Measurements from ENCODE around the gene MAGIX.
"Not testable (repeated sequence)": the region's sequence is repeated elsewhere in the genome, so short reads cannot be mapped to it uniquely, and the experiment has no call there.

Gene MAGIX

DNA sequence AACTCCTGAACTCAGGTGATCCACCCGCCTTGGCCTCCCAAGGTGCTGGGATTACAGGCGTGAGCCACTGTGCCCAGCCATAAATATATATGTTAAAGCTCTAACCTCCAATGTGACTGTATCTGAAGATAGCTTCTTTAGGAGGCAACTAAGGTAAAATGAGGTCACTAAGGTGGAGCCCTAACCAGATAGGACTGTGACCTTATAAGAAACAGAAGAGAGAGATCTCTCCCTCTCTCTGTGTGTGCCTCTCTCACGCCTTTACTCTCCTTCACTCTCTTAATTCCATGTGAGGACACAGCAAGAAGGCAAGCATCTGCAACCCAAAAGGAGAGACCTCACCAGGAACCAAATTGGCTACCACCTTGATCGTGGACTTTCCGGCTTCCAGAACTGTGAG, 926 bp upstream of the MAGIX start:
- no peak for DNase-seq

DNA sequence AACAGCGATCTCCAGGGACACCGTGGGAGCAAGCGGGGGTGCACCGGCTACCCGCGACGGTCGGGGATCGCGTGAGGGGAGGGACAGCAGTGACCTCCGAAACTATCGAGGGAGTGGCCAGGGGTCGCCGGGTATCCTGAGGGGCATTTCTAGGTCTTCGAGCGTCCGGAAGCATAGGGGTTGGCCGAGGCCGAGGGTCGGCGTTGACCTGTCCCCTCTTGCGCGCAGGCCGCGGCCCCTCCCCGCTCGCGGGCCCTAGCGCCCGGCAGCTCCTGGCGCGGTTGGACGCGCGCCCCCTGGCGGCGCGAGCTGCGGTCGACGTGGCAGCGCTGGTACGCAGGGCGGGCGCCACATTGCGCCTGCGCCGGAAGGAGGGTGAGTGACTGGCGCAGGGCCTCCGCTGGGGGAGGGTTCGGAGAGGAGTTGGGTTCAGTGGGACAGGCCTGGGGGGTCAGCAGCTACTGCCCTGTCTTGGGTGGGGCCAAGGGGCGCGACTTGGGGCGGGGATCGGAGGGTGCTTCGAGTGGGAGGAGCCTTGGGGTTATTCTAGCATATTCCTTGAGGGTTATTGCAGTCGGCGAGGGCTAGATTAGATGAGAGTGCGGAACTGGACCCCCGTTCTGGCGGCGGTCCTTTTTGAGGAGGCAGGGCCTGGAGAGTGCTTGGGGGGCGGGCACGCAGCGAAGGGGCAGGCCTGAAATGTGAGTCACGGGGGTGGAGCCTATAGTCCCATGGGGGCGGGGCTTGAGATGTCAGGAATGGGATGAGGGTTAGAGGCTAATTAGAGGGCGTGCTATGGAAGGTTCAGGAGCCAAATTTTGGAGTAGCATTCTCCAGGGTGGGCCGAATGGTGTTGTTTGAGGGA, 1.2 kb downstream of the MAGIX start:
- peak; percentile 87 for DNase-seq

DNA sequence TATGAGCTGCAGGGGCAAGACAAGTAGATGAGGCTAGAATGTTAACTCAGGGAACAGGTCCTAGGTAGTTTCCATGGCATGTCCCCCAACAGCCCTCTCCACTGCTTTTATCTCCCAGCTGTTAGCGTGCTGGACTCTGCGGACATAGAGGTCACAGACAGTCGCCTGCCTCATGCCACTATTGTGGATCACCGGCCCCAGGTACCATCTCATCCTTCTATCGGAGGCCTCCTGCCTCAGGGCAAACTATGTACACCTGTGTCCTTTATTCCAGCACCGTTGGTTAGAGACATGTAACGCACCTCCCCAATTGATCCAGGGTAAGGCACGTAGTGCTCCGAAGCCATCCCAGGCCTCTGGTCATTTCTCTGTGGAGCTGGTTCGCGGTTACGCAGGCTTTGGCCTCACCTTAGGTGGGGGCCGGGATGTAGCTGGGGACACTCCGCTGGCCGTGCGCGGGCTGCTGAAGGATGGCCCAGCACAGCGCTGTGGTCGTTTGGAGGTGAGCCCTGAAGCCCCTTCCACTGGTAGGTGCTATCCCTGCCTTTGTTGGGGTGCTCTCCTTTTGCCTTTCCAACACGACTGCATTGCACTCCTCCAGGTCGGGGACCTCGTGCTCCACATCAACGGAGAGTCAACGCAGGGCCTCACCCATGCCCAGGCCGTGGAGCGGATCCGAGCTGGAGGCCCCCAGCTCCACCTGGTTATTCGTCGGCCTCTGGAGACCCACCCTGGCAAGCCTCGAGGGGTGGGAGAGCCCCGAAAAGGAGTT, 2.2 kb downstream of the MAGIX start:
- no peak for DNase-seq

DNA sequence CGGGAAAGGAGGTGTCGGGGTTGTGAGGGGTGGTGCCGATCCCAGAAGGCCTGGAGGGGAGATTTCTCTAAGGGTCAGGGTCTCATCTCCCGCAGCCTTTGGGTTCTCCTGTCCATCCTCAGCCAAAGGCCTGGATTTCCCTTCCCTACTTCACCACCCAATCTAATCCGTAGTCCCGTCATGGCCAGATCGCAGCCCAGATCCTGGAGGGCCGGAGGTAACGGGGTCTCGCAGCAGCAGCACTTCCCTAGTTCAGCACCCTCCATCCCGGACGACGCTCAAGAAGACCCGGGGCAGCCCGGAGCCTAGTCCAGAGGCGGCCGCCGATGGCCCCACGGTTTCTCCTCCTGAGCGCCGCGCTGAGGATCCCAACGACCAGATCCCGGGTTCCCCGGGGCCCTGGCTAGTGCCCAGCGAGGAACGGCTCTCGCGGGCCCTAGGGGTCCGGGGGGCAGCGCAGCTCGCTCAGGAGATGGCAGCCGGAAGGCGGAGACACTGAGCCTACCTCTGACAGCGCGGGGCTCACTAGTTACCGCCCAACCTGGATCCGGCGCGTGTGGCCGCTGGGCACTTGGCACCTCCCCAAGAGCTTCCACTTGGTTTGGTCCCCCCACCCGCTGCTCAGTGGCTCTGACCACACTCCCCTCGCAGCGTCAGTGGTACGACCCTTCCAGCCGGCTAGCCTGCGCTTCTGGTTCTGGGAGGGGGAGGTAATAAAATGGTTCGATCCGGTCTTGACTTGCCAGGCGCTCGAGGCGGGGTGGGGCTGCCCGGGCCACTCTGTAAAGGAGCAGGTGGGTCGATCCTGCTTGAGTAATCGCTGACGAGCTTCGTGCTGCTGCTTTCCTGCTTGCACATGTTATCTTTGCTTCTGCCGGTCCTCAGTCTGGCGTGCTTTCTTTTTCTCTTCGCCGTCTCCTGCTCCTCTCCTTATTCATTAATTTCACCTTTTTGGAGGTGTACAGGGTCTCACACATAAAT, 3.6 kb downstream of the MAGIX start:
- DNase-seq: peak; percentile 86

DNA sequence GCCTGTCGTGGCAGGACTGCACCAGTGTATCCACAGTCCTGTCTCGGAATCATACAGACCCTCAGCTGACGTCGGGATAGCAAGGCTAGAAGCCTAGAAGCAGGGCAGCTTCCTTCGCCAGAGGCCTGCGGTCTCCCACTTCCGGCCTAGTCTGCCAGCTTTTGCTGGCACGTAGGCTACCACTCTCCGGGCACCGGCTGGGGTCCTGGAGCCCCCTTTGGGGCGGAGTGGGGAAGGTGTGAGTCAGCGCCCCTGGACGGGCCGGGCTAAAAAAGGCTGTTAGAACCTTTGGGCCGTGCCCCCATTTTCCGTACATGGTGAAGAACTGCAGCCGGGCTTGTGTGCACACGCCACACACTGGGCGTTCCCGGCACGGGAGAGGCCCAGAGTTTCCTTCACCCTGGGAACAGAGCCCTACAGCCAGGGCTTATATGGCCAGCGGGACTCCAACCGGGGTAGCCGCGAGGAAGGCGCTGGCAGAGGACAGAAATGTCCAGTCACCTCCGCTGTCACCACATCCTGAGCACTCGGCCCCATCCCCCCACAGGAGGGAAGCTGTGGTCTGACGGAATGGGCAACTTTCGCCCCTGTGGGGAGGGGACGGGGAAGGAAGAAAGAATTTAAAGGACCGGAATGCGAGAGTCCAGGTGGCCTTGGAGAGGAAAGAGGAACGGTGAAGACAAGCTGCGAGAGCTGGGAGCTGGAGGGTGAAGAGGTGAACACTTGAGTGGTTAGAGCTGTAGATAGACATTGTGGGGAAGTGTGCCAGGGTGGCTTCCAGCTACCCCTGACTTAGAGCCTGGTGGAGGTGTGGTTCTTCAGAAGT, 4.6 kb downstream of the MAGIX start:
- DNase-seq: peak; percentile 79

DNA sequence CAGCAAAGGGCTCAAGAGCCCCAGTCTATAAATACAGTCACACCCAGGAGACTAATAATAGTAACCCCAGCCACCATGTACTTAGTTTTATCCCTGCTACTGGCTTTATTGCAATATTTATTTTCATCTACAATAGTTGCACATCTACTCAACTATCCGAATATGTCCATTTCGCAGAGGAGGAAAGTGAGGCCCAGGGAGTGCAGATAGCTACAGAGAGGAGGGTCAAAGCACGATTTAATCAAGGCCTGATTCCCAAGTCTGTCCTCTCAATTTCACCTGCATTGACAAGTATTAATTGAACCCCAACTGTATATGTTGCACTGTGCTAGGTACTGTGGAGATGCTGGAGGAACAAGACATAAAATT, 5.2 kb downstream of the MAGIX start:
- DNase-seq: no peak

DNA sequence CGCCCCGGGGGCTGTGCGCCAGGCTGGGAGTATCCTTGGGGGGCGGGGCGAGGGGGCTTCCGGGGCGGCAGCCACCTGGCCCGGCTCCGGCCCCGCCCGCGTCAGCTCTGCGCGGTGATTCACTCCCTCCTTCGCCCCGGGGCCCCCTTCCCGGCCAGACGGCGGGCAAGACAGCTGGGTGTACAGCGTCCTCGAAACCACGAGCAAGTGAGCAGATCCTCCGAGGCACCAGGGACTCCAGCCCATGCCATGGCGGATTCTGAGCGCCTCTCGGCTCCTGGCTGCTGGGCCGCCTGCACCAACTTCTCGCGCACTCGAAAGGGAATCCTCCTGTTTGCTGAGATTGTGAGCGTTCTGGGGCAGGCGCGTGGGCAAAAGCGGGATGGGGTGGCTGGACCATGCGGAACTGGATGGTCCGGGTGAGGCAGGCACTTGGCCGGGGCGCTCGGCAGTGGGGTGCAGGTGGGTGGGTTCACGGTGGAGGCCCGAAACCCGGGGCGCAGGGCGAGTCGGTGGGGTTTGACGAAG, 9.3 kb downstream of the MAGIX start, which contains the start of gene PLP2:
PLP2 (plus strand) TSS at position 147 of the 528 bp plus-strand sequence; CDS start at position 250, 103 bp downstream.
- peak; percentile 72 for DNase-seq

DNA sequence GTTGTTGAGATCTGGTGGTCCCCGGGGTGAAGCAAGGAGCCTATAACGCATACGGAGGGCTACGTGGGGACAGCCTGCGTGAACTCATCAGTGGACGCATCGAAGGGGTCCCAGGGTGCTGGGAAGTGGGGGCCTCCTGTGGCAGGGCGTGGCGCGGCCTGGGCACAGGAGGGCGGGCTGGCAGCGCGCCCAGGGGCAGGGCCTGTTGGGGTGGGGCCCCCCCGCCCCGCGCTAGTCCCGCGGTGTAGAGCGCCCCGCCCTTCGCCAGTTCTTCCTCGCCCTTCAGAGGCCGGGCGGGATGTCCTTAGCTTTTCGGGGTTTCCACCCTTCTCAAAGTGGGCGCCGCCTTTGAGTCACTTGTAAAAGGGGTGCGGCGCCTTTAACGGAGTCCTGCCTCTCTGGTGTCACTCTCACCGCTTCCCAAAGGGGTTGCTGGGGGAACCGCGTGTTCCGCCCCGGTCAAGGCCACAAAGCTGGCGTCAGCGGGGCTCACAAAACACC, 9.8 kb downstream of the MAGIX start:
- DNase-seq: peak; percentile 83

DNA sequence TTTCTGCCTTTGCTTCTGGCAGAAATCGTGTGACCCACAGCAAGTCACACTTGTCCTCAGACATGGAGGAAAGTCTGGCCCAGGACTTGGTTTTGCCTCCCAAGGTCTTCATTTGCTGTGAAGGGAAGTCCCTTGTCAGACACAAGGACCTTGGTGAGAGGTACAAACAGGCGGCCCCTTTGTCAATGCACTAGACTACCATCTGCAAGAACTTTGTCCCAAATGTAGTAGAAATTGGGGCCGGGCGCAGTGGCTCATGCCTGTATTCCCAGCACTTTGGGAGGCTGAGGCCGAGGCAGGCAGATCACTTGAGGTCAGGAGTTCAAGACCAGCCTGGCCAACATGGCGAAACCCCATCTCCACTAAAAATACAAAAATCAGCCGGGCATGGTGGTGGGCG, 11.0 kb downstream of the MAGIX start:
- not testable (repeated sequence) for DNase-seq

DNA sequence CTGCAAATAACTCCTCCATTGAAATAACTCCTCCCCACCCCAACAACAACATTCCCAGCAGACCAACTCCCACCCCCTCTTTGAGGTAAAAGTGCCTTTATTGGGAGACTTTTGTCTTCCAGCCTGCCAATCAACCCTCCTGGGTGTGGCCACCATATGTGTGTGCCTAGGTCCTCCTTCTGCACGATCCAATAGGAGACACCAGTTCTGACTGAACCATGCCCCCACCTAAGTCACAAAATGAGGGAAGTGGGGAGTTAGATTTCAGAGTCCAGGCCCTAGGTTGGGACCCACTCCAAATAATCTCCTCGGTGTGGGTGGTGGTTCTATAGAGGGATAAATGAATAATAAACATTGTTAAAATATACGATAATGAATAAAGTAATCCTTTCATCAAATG, 12.2 kb downstream of the MAGIX start:
- no peak for DNase-seq

DNA sequence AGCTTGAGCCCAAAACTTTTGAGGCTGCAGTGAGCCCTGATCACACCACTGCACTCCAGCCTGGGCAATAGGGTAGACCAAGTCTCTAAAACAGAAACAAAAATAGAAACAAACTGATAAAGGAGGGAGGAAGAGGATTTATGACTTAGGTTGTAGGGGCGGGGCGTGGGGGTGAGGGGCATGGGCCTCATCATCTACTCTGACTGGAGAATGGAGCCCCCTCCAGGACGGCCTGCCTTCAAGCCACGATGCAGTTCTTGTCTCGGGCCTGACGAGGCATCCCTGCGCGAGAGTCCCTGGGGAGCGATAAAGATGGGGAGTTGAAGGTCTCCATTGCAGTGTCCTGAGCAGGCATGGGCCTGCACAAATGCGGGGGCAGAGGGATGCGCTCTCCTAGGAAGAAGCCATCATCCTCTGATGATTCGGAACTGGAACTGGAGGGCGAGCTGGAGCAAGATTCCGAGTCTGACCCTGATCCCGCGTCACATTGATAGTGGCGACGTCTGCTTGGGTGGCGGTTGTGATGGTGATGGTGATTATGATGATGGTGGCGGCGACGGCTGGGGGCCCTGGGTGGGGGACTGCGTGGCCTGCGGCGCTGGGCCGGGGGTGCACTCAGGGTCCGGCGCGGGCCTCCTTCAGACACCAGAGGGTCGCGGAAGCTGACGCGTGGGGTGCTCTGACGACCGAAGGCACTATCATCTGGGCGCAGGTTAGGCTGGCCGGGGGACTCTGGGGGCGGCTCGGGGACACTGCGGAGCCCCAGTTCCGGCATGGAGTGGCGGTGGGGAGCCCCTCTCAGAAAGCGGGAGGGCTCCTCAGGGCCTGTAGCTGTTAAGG, 13.1 kb downstream of the MAGIX start:
- no peak for DNase-seq

DNA sequence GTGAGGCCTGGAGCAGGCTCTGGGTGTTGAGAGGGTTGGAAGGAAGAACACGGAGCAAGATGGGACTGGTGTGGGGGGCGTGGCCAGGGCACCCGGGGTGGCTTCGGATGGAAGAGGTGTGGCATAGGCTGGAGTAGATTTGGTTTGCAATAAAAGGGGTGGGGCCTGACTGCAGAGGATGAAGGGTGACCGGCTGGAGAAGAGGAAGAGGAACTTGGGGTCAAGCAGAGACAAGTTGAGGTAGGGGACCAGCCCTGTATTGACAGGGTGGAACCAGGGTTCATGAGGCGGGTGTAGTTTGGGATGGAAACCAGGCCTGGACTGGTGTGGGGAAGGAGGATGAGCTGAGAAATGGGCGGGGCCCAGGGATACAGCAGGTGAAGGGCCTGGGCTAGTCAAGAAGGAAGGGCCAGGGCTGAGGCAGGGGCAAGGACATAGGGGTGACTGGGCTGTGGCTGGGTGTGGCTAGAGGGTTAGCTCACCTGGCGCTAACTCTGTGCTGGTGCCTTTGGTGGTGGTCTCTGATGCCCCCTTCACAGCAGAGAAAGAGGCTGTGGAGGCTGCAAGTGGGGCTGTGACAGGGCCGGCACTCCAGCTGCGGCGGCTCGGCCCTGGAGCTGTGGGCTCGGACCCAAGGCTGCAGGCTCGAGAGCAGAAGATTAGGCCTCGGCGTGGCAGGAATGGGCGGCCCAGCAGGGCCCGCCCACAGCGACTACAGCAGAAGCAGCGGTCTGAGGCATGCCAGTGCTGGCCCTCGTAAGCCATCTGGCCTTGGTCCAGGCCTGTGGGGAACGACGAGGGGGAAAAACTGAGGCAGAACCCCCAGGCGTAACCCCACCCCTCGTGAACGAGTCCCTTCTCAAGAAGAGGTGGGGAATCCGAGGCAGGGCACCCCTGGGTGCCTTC, 14.1 kb downstream of the MAGIX start:
- DNase-seq: peak; percentile 59

DNA sequence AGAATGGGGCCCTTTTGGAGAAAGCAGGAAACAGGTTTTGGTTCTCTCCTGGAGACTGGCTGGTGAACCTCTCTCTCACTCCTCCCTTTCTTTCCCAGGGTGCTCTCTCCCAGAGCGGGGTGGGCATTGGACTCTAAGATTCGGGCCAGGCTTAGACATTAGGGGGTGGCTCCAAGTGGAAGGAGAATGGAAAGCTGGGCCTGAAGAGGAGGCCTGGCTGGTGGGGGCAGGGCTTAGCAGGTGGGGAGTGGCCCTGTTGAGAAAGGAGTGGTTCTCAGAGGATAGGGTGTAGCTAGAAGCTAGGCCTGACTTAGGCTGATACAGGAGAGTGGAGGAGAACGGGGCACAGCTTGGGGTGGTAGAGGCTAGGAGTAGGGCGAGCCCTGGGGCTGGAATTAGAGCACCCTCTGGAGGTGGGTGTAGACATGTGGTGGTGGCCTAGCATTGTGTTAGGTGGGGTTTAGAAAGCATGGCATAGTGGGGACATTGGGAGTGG, 14.8 kb downstream of the MAGIX start:
- DNase-seq: no peak

DNA sequence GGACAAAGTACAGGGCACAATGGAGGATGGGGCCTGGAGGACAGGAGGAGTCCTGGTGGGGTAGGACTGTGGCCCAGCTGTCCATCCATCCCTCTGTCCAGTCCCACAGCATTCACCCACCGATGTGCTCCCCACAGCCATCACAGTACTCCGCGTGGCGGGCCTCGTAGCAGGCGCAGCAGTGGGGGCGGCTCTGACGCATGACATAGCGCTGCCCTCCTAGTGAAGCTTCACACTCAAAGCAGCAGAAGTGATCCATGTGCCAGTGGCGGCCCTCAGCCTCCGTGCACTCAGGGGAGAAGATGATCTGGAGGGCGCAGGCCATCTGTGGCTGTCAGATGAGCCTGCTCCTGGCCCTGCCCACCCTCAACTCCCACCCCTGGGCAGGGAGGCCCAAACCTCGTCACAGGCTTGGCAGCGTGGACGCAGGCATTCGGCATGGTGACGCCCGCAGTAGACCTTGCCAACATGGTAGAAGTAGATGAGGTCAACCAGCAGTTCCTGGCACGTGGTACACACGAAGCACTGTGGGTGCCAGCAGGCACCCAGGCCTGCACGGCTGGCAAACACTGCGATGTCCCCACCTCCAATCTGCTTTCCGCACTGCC, 15.4 kb downstream of the MAGIX start:
- no peak for DNase-seq

DNA sequence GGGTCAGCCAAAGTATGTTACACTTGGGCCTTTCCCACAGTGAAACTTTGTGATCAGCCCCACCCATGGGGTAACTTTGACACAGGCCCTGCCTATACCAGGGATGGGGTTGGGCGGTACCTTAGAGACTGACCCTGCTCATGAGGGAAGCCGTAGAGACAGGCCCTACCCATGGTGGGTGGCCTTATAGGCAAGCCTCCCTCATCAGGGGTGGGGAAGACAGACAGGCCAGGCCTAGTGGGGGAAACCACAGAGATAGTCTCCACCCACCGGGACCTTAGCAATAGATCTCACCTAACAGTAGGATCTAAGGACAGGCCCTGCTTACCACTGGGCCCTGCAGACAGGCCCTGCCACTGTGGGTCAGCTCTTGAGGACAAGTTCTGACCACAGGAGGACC, 16.0 kb downstream of the MAGIX start:
- DNase-seq: no peak

DNA sequence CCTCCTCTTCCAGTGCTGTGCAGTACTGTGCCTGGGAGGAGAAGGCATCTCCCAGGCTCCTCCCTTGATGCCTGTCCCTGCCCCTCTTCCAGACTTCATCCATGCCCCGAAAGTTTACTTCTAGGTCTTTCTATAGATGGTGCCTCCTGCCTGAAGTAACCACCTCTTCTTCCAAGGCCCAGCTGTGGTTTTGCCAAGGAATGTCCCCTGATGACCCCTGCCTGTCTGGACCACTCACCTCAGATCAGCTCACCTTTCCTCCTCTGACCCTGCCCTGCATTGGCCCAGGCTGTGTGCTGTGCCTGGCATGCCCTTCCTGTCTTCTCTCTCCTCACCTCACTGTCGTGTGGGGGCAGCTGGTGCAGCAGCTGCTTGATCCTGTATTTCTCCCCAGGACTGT, 16.8 kb downstream of the MAGIX start:
- no peak for DNase-seq

DNA sequence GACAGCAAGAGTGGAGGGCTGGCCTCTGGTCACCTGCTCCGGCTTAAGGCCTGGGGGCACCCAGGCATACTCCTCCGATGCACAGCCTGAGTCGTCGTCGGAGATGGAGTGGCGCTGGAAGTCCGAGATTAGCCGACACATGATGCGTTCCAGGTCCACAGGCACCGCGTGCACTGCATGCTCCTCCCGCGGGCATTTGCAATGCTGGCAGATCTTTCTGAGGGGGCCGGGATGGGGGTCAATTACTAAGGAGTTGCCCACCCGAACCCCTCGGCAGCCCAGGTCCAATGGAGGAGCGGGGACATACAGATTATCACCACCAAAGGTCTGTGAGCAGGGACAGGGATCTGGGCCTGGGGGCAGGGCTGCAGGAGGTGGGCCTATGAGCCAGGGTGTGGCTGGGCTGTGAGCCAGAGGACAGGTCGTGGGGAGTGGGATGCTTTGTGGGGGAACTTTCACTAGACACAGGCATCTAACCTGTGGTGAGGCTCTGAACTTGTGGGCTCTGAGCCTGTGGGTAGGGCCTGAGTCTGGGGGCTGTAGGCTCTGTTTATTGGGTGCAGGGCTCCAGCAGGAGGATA, 21.2 kb downstream of the MAGIX start:
- DNase-seq: no peak
